Endothelial cell of umbilical vein (primary cell): ENCODE data around the gene ZNF888. TPM values are rescaled to one million over a fixed set of nuclear protein-coding genes. Genes with fewer than 3 reads are reported as not detected.

Experiments used
- BruUV-seq: library from RNA; stranded (reverse); fragments of 400-500 nt; replicated peaks from 2 replicates; lab custom pipeline; 2021; lab: Mats Ljungman, UMichigan
- CTCF ChIA-PET: fragments of 300-600, 350-600 bp; sonication (Branson Sonifier 250); formaldehyde crosslinking; loops from one replicate; lab custom pipeline; 2021; ENCODE audit warnings: antibody characterized with exemption, inconsistent platforms; lab: Charles Lee
- POLR2A ChIA-PET: fragments of 300-600, 350-600 bp; sonication (Branson Sonifier 250); formaldehyde crosslinking; loops from one replicate; lab custom pipeline; 2021; ENCODE audit warnings: antibody characterized with exemption, inconsistent platforms; lab: Charles Lee
- DNase-seq: peaks from one replicate; pipeline ENCODE4 v3.0.0-alpha.2; 2011; ENCODE audit warnings: low read depth, low spot score
- FAIRE-seq: peaks from 2 replicates; lab custom pipeline; 2011; peaks lifted over from hg19 to GRCh38; lab: Jason Lieb, UNC
- H2AFZ ChIP-seq: 2 replicates; pipeline ENCODE4 v1.6.0; 2012; ENCODE audit warnings: low read depth, low read length, control low read depth, inconsistent platforms
- H3K27ac ChIP-seq: 2 replicates; pipeline ENCODE4 v1.5.1; 2011; ENCODE audit warnings: low read depth, mild to moderate bottlenecking, control low read depth, low read length, moderate library complexity; ENCODE audit not compliant: insufficient read depth
- H3K27me3 ChIP-seq, 2 experiments: 2 replicates each; pipeline versions ENCODE4 v1.6.0 to v1.6.1; 2011; ENCODE audit warnings: low read length in 2 of 2, mixed read lengths in 1 of 2; ENCODE audit not compliant: control insufficient read depth in 2 of 2, insufficient read depth in 2 of 2
- H3K36me3 ChIP-seq, 2 experiments: 2 replicates in 1 of 2; 3 replicates in 1 of 2; pipeline ENCODE4 v1.5.1; 2011; ENCODE audit warnings: low read length in 2 of 2, mild to moderate bottlenecking in 1 of 2, moderate library complexity in 1 of 2; ENCODE audit not compliant: control insufficient read depth in 2 of 2, insufficient read depth in 2 of 2; ENCODE audit errors: extremely low read depth in 1 of 2
- H3K4me1 ChIP-seq: 3 replicates; pipeline ENCODE4 v1.5.1; 2011; ENCODE audit warnings: mild to moderate bottlenecking, low read length; ENCODE audit not compliant: control insufficient read depth, insufficient read depth; ENCODE audit errors: extremely low read depth
- H3K4me2 ChIP-seq: 2 replicates; pipeline ENCODE4 v1.6.1; 2011; ENCODE audit warnings: low read length, control low read depth, mixed read lengths; ENCODE audit not compliant: insufficient read depth
- H3K4me3 ChIP-seq, 3 experiments: fragments of 200-600 bp in 1 of 3; sonication (generic), shearing (Covaris generic) in 1 of 3; replicated peaks in 1 of 3; 2 replicates each; pipeline ENCODE4 v1.5.1; 2011 to 2016; ENCODE audit warnings: control low read depth in 3 of 3, low read length in 3 of 3, mild to moderate bottlenecking in 2 of 3, inconsistent platforms in 1 of 3, low read depth in 1 of 3, moderate library complexity in 1 of 3; ENCODE audit not compliant: insufficient read depth in 1 of 3
- H3K79me2 ChIP-seq: 2 replicates; pipeline ENCODE4 v1.6.0; 2012; ENCODE audit warnings: low read length, inconsistent platforms; ENCODE audit not compliant: control insufficient read depth, insufficient read depth
- H3K9ac ChIP-seq: replicated peaks from 2 replicates; pipeline ENCODE3; 2011; ENCODE audit warnings: low read length, control low read depth; ENCODE audit not compliant: insufficient read depth; ENCODE audit errors: extremely low read depth
- H3K9me1 ChIP-seq: replicated peaks from 3 replicates; pipeline ENCODE4 v1.6.0; 2011; ENCODE audit warnings: mild to moderate bottlenecking, low read length; ENCODE audit not compliant: control insufficient read depth, insufficient read depth; ENCODE audit errors: extremely low read depth
- H3K9me3 ChIP-seq: replicated peaks from 2 replicates; pipeline ENCODE4 v1.5.1; 2012; ENCODE audit warnings: low read length, inconsistent platforms; ENCODE audit not compliant: control insufficient read depth, insufficient read depth
- H4K20me1 ChIP-seq: replicated peaks from 2 replicates; pipeline ENCODE3; 2011; ENCODE audit warnings: mild to moderate bottlenecking, low read length; ENCODE audit not compliant: control insufficient read depth, insufficient read depth; ENCODE audit errors: extremely low read depth
- GATA2 ChIP-seq: IDR thresholded peaks from 2 replicates; pipeline ENCODE4 v1.7.0; 2011; ENCODE audit warnings: low read depth, mild to moderate bottlenecking, moderate library complexity, mixed read lengths, low read length; ENCODE audit not compliant: insufficient read length, insufficient read depth
- JUN ChIP-seq: IDR thresholded peaks from 2 replicates; pipeline ENCODE4 v1.6.1; 2011; ENCODE audit warnings: borderline replicate concordance, low read depth; ENCODE audit not compliant: insufficient read length, insufficient read depth
- MYC ChIP-seq: IDR thresholded peaks from one replicate; pipeline ENCODE4 v1.6.1; 2011; ENCODE audit warnings: mild to moderate bottlenecking, low read depth, low read length
- POLR2A ChIP-seq: IDR thresholded peaks from 2 replicates; pipeline ENCODE4 v1.6.1; 2012; ENCODE audit warnings: low read depth, mild to moderate bottlenecking, control low read depth, low read length
- POLR2AphosphoS5 ChIP-seq: IDR thresholded peaks from 2 replicates; pipeline ENCODE4 v1.6.1; 2012; ENCODE audit warnings: low read depth, mild to moderate bottlenecking, control low read depth, low read length, moderate library complexity; ENCODE audit not compliant: insufficient read depth
- dilution Hi-C: fragments of 300-500 bp; cut with MboI; formaldehyde crosslinking; loops from one replicate; pipeline ENCODE4 v1.15.0; 2019; ENCODE audit warnings: low sequenced_read_pairs; ENCODE audit not compliant: extremely low pct_ligation_motif_present
- intact Hi-C: fragments of 100-400 bp; cut with micrococcal nuclease; formaldehyde crosslinking; loops from one replicate; pipeline ENCODE4 v1.10.0; 2022
- polyA plus RNA-seq, 4 experiments: library from polyadenylated mRNA; depleted of rRNA in 3 of 4; stranded (reverse) in 3 of 4; unstranded in 1 of 4; fragments of >200 nt; gene quantifications; 2 replicates each; pipeline versions ENCODE4 v1.2.1 to v1.2.3, GENCODE V29; 2011 to 2012; ENCODE audit warnings: missing spikeins in 1 of 4
- total RNA-seq: library from RNA; stranded (reverse); gene quantifications from 2 replicates; pipeline ENCODE4 v1.2.3, GENCODE V29; 2021
- TF ChIP-seq, protein P1 (sequence below), 2 donors: IDR thresholded peaks; 1 replicate in 1 of 2; 2 replicates in 1 of 2; pipeline ENCODE4 v1.5.1; 2011; ENCODE audit warnings: low read length in 2 of 2, mild to moderate bottlenecking in 2 of 2, moderate library complexity in 2 of 2, control low read depth in 1 of 2, inconsistent platforms in 1 of 2, low read depth in 1 of 2; ENCODE audit not compliant: insufficient read depth in 1 of 2; ENCODE audit errors: extremely low read depth in 1 of 2

The ZNF888 gene
- total and polyA plus RNA-seq, 2 donors (not counting 3 experiments of a cell fraction or from before 2014, with no cell fraction given), result 0.72 to 3.9 TPM

DNA sequence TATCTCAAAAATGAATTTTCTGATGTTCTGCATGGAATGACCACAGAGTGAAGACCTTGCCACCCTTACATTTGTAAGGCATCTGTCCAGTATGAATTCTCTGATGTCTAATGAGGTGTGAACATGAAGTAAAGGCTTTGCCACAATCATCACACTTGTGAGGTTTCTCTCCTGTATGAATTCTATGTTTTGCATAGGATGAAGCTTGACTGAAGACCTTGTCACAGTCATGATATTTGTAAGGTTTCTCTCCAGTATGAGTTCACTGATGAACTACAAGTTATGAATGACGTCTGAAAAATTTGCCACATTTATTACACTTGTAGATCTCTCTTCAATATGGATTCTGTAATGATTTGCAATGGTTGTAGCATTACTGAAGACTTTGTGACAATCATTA is 26.2 kb upstream of the ZNF888 start:
- FAIRE-seq, result no peak
- dilution Hi-C loops (no loop called here), intact Hi-C loops (no loop called here)
- Histone ChIP-seq H3K9ac (no peak overlapping the region), H2AFZ (no peak overlapping the region), H3K36me3 (peaks cover 2 to 10% of the 10 kb centered on the region in 2 experiments), H3K4me2 (no peak overlapping the region), H3K79me2 (no peaks in the 10 kb centered on the region), H3K9me3 (peaks cover 9% of the 10 kb centered on the region), H3K4me3 (no peak overlapping the region), H3K4me1 (no peaks in the 10 kb centered on the region), H3K27ac (no peak overlapping the region), H3K9me1 (no peaks in the 10 kb centered on the region), H4K20me1 (no peaks in the 10 kb centered on the region), H3K27me3 (no peaks in the 10 kb centered on the region)
- no peak for DNase-seq
- BruUV-seq, result no TSS peak
- POLR2A ChIA-PET, result no interaction called here
- CTCF ChIA-PET, result no interaction called here
- TF ChIP-seq POLR2AphosphoS5 (no peak), GATA2 (no peak), MYC (no peak), JUN (no peak), POLR2A (no peak)
- TF ChIP-seq, protein P1, sequence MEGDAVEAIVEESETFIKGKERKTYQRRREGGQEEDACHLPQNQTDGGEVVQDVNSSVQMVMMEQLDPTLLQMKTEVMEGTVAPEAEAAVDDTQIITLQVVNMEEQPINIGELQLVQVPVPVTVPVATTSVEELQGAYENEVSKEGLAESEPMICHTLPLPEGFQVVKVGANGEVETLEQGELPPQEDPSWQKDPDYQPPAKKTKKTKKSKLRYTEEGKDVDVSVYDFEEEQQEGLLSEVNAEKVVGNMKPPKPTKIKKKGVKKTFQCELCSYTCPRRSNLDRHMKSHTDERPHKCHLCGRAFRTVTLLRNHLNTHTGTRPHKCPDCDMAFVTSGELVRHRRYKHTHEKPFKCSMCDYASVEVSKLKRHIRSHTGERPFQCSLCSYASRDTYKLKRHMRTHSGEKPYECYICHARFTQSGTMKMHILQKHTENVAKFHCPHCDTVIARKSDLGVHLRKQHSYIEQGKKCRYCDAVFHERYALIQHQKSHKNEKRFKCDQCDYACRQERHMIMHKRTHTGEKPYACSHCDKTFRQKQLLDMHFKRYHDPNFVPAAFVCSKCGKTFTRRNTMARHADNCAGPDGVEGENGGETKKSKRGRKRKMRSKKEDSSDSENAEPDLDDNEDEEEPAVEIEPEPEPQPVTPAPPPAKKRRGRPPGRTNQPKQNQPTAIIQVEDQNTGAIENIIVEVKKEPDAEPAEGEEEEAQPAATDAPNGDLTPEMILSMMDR (IDR thresholded peaks at IDR 0.05; ENCODE audit: extremely low read depth in 1 of 2, insufficient read depth in 1 of 2, low read depth in 1 of 2, low read length in 2 of 2), result no peak
